IPS-18c (cell line): ENCODE measurements around the gene AKAP12.

ENCODE experiments used
- H3K4me3 ChIP-seq: 2 replicates; pipeline ENCODE4 v1.7.0; 2013; ENCODE audit warnings: low read depth, mild to moderate bottlenecking, low read length, moderate library complexity; ENCODE audit not compliant: insufficient read depth
- H3K9me3 ChIP-seq: one replicate; pipeline ENCODE4 v1.6.1; 2013; ENCODE audit warnings: mild to moderate bottlenecking, low read length, moderate library complexity; ENCODE audit not compliant: control insufficient read depth, insufficient read depth

The AKAP12 gene

DNA sequence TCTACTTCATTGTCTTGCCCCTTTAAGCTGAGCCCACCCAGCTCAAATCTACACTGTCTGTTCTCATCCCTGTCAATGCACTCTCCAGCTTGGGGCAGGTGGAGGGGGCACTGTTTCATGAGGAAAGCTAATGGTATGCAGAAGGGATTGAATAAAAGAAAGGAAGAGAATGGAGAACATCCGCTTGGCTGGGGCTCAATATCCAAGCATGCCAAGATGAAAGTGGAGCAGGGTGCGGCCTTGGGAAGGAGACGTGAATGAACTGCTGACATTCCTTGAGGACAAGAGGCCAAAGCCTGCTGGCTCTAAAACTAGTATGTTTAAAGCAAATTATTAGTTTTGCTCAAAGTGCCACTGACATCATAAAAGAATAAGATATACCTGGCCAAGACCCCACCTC lies 24.2 kb downstream of the AKAP12 start:
- H3K9me3 ChIP-seq: no peaks in the 10 kb centered on the region
- H3K4me3 ChIP-seq: no peak overlapping the region

- Histone ChIP-seq H3K9me3 (no peaks in the 10 kb centered on the region), H3K4me3 (no peak overlapping the region)
Measured at GRCh38 chr6:151265282-151265681, 25.5 kb downstream of the AKAP12 start.

DNA sequence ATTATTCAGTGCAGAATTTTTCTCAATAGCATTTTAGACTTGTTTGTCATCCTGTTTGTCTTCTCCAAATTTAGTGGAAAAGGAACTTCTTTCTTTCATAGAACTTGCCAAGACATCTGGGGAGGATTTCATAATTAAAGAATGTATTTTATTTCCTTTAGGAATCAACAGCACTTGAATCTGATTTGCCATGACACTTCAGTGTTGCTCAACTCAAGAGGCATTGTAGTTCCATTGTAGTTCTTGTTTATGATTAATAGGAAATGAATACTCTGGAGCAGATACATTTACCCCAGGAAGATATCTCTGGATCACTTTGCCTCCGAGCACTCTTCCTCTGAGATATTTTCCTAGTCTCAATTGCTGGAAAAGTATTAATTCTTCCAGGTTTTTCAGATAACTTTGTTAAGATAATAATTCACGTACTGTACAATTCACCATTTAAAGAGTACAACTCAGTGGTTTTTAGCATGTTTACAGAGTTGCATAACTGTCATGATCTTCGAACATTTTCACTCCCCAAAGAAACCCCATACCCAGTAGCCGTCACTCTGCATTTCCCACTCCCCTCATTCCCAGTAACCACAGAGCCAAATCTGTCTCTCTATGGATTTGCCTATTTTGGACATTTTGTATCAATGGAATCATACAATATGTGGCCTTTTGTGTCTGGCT lies 29.7 kb downstream of the AKAP12 start:
- no peak overlapping the region for H3K4me3 ChIP-seq
- H3K9me3 ChIP-seq: no peaks in the 10 kb centered on the region

GRCh38 chr6:151275121-151275520 lies 35.4 kb downstream of the AKAP12 start:
- no peaks in the 10 kb centered on the region for H3K9me3 ChIP-seq
- H3K4me3 ChIP-seq: no peak overlapping the region

DNA sequence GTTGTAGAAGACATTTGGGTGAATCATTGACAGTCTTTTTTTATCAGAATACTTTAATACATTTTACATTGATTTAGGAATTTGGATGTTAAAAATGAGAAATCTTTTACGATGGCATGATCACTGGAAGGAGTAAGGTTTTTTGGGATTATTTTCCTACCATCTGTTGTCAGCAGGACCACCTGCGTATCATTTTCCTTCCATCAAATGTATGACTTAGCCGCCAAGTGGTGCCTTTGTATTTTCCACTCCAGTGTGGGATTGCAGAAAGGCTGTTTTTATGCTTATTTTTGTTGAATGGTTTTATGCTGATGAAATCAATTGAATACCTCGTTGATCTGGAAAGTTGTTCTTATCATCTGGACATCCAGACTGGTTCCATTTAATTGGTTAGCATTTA lies 35.8 kb downstream of the AKAP12 start:
- H3K4me3 ChIP-seq: no peak overlapping the region
- no peaks in the 10 kb centered on the region for H3K9me3 ChIP-seq

DNA sequence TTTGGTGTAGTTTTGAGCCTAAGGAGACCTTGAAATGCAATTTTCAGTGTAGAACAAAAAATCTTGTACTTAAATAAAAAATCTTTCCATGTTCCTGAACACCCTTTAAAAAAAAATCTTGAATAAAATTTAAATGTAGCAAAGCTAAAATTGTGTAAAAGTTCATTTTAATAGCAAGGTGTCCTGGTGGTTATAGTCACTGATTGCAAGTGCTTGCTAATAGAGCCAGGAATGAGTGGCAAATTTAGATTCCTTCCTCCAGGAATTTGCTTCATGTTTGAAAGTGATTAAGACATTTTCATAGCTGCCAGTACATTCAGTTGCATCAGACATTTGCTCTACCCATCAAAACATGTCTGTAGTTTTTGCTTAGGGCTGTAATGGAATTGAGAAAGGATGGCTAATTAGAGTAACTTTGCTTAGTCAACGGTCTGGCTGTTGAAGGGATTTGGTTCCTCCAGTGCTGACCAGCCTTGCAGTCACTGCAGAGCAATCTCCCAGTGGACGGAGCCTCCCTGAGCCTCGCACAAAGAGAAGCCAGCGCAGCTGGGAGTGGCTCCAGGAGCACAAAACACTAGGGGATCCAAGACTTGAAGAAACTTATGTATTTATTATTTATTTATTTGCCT lies 36.5 kb downstream of the AKAP12 start:
- Histone ChIP-seq H3K4me3 (no peak overlapping the region), H3K9me3 (no peaks in the 10 kb centered on the region)

DNA sequence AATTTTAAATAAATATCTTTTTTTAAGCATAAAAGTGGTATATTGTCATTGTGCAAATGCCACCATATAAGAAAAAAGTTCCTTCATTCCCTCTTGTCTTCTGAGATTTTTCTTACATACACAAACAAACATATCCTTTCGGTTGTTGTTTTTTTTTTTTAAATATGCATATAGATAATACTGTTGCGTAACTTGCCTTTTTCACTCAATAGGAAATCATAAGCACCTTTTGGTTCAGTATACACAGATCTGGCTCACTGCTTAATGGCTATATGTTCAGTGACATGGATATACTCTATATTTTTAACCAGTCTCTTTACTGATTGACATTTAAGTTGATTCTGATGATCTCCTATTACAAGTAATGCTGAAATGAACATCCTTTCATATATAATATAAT lies 40.1 kb downstream of the AKAP12 start:
- Histone ChIP-seq H3K9me3 (no peaks in the 10 kb centered on the region), H3K4me3 (no peak overlapping the region)

- H3K4me3 ChIP-seq: no peak overlapping the region
- no peaks in the 10 kb centered on the region for H3K9me3 ChIP-seq
Measured at GRCh38 chr6:151280859-151281258, 41.1 kb downstream of the AKAP12 start.

DNA sequence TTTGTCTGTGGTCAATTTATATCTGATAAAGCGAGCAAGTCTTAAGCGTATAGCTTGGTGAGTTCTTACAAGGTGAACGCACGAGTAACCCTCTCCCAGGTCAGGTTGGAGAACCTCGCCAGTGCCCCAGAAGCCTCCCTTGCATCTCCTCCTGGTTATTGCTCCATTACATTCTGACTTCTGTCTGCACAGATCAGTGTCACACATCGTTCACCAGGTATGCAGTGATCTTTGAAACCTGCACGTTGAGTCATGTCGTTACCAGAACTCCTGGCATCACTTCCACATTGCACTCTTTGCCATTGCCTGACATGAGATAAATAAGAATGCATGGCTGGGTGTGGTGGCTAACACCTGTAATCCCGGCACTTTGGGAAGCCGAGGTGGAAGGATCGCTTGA lies 44.2 kb downstream of the AKAP12 start:
- Histone ChIP-seq H3K4me3 (no peak overlapping the region), H3K9me3 (no peaks in the 10 kb centered on the region)

- Histone ChIP-seq H3K4me3 (no peak overlapping the region), H3K9me3 (no peaks in the 10 kb centered on the region)
Measured at GRCh38 chr6:151284548-151285017, 44.8 kb downstream of the AKAP12 start.

GRCh38 chr6:151285122-151285521 lies 45.4 kb downstream of the AKAP12 start:
- H3K9me3 ChIP-seq: no peaks in the 10 kb centered on the region
- no peak overlapping the region for H3K4me3 ChIP-seq

GRCh38 chr6:151286214-151286613 lies 46.4 kb downstream of the AKAP12 start:
- Histone ChIP-seq H3K4me3 (no peak overlapping the region), H3K9me3 (no peaks in the 10 kb centered on the region)

GRCh38 chr6:151288712-151289398 lies 49.1 kb downstream of the AKAP12 start:
- H3K9me3 ChIP-seq: no peaks in the 10 kb centered on the region
- no peak overlapping the region for H3K4me3 ChIP-seq

- H3K4me3 ChIP-seq: no peak overlapping the region
- no peaks in the 10 kb centered on the region for H3K9me3 ChIP-seq
Measured at GRCh38 chr6:151289399-151290007, 49.7 kb downstream of the AKAP12 start.

DNA sequence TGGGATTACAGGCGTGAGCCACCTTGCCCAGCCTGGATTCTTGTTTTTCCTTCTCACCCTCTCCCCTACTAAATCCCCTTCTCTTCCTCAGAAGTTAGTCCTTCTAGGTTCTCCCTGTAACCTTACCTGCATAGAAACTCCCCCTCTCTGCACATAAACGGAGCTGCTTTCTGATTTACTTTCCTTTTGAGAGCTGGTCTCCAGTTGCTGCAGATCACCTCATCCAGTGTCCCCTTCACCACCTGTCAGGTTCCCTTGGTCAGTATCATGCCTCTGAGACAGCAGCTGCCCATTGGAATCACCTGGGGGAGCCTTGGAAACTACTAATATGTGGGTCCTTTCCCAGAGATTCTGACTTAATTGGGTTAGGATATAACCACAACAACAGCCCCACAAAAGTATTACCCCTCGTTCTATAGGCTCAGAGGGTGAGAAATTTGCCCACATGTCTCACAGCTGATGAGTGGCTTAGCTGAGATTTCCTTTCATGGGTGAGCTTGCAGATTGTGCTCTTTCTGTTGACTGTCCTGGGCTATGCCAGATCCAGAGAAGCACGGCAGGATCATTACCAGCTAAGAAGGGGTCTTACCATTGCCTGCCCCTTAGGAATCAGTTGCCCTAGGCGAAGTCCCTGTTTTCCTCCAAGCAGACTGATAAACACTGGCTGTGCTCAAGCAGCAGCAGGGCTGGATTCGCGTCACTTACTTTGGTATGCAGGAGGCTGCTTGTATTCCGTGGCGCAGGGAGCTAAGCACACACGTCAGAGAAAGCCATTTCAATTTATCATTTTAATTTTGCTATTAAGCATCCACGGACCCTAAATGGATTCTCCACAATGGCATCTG lies 51.3 kb downstream of the AKAP12 start:
- no peak overlapping the region for H3K4me3 ChIP-seq
- H3K9me3 ChIP-seq: no peaks in the 10 kb centered on the region

DNA sequence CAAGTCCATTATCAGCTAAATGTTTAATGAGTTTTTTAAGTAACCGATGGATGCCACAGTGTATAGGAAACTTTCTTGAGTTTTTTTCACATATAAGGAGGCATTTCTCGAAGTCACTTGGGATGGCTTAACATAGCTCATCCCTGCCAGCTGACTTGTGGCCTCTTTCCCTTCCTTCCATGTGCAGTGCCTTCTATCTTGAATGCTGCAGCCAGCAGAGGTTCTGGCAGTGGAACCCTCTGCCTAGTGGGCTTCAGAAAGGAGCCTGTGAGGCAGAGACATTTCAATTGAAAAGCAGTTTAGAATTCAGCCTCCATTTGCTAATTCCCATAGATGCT lies 51.9 kb downstream of the AKAP12 start:
- H3K4me3 ChIP-seq: no peak overlapping the region
- no peaks in the 10 kb centered on the region for H3K9me3 ChIP-seq

DNA sequence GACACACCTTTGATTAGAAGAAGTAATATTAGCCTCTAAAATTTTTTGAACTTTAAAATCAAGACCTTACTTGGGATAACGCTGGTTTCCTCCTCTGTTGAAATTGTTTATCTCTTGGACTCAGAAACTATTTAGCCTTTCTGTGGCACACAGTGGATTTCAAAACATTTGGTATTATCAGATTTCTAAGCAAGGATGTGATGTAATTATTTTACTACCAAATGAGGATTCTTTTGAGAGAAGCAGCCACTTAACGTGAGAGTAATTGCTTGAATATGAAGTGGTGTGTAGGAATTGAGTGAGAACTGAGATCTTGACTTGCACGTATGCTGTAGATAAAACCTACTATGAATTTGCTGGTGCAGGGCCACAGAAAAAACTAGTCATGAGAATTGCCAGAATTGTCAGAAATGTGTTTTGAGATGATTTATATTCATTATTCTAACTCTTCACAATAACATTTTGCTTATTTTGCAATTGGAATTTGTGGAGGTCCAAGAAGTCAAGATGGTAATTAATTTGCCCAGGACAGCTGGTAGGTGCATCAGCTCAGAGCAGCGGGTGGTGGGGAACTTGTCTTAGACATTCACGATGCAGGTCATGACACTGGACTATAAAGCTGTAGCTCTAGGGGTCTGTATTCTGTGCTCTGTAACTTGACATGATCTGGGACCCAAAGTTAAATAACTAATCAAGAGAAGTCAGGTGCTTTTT lies 53.4 kb downstream of the AKAP12 start:
- H3K9me3 ChIP-seq: no peaks in the 10 kb centered on the region
- H3K4me3 ChIP-seq: no peak overlapping the region
